ENCODE data around the gene TSKS.

The TSKS gene

GRCh38 chr19:49713236-49713845, 49.8 kb downstream of the TSKS start:
- DNase-seq, result no peak

- DNase-seq, result no peak
Measured at GRCh38 chr19:49712397-49712859, 50.7 kb downstream of the TSKS start.

- DNase-seq, result no peak
Measured at GRCh38 chr19:49710372-49710951, 52.6 kb downstream of the TSKS start.

GRCh38 chr19:49705919-49706318, 57.2 kb downstream of the TSKS start:
- no peak for DNase-seq

GRCh38 chr19:49704888-49705642, 58.0 kb downstream of the TSKS start:
- DNase-seq, result no peak

- DNase-seq, result no peak
Measured at GRCh38 chr19:49701271-49701786, 61.8 kb downstream of the TSKS start.

GRCh38 chr19:49700563-49700962, 62.5 kb downstream of the TSKS start:
- DNase-seq, result no peak

GRCh38 chr19:49699364-49699763, 63.7 kb downstream of the TSKS start:
- no peak for DNase-seq

- DNase-seq, result no peak
Measured at GRCh38 chr19:49696865-49697264, 66.2 kb downstream of the TSKS start.

GRCh38 chr19:49696115-49696514, 67.0 kb downstream of the TSKS start:
- DNase-seq, result no peak

- no peak for DNase-seq
Measured at GRCh38 chr19:49692147-49692506, 71.0 kb downstream of the TSKS start.

GRCh38 chr19:49691243-49692146, 71.6 kb downstream of the TSKS start:
- no peak for DNase-seq

- DNase-seq, result no peak
Measured at GRCh38 chr19:49690656-49691242, 72.4 kb downstream of the TSKS start, which contains the start of gene CPT1C. TSS of gene CPT1C (plus strand) at chr19:49691116. CDS start at chr19:49692253, 1,137 bp downstream.

GRCh38 chr19:49690079-49690655, 72.9 kb downstream of the TSKS start:
- no peak for DNase-seq

All from AML-193 (cell line).